ENCODE data around the gene PHACTR1. TPM values are rescaled to one million over a fixed set of nuclear protein-coding genes. Genes with fewer than 3 reads are reported as not detected.

The PHACTR1 gene
- total RNA-seq, 1 experiment from 2014 or later, result not detected

DNA sequence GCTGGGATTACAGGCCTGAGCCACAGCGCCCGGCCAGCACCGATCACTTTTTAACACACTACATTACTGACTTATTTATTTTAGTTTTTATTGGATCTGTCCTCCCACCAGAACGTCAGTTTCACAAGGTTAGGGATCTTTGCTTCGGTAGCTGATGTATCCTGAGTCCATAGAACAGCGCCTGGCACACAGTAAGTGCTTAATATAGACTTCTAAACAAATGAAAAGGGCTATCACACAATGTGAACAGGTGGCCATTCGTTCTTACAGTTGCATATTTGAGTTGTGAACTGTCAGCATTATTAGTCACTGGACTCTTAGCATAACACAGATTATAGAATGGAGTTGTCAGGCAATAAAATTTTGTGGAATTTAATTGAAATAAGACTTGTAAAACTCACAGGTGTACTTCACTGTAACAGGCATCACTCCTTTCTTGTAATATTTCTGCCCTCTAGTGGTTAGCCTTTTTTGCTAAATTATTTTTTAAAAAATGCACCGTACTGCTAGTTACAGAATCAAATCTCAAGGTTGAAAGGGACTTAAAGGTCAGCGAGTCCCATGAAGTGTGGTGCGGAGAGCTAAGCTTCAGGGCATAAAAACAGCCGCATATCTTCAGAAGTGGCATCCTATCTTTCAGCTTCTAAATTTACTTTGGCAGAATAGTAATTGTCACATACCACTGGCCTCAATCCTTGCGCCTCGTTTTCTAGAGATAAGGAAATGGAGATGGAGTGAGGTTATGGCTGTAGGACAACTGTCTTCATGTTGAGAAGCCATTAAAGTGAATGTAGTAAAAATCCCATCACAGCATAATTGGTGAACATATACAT, 615.2 kb downstream of the PHACTR1 start:
- H2AFZ ChIP-seq (ENCODE audit: low read length), result peak overlapping the region; percentile 32; the same call in 1 of the 2 replicates
- no peaks in the 10 kb centered on the region for H3K9me3 ChIP-seq (ENCODE audit: low read length)
- H3K4me1 ChIP-seq (ENCODE audit: insufficient read depth, low read length), result peaks cover 25% of the 10 kb centered on the region
- no peaks in the 10 kb centered on the region for H3K9me2 ChIP-seq (replicated peaks; ENCODE audit: low read length)
- H3F3A ChIP-seq (ENCODE audit: low read length, unreplicated experiment), result peaks cover 9% of the 10 kb centered on the region
- no peak overlapping the region for H3K4me3 ChIP-seq (ENCODE audit: low read length)
- no peaks in the 10 kb centered on the region for H3K27me3 ChIP-seq (ENCODE audit: low read length)
- peak; percentile 73 for DNase-seq
- peak; percentile 1; the same call in 1 of the 2 replicates for ATAC-seq
- H3K79me2 ChIP-seq (ENCODE audit: low read length), result peaks cover 10% of the 10 kb centered on the region
- no peak overlapping the region for H3K9ac ChIP-seq (ENCODE audit: low read length)
- H3K4me2 ChIP-seq (ENCODE audit: low read length), result peak overlapping the region; percentile 9; the same call in 1 of the 2 replicates
- no peak overlapping the region for H3K27ac ChIP-seq (ENCODE audit: low read length)
- no peaks in the 10 kb centered on the region for H4K20me1 ChIP-seq (ENCODE audit: low read length)
- ChIA-PET POLR2A (ENCODE audit: unreplicated experiment) (no interaction called here), CTCF (no interaction called here)
- BruUV-seq (replicated peaks), result no TSS peak
- TF ChIP-seq EZH2phosphoT487 (IDR thresholded peaks at IDR 0.05; ENCODE audit: borderline replicate concordance, low read length), result no peak
- TF ChIP-seq, protein P1, sequence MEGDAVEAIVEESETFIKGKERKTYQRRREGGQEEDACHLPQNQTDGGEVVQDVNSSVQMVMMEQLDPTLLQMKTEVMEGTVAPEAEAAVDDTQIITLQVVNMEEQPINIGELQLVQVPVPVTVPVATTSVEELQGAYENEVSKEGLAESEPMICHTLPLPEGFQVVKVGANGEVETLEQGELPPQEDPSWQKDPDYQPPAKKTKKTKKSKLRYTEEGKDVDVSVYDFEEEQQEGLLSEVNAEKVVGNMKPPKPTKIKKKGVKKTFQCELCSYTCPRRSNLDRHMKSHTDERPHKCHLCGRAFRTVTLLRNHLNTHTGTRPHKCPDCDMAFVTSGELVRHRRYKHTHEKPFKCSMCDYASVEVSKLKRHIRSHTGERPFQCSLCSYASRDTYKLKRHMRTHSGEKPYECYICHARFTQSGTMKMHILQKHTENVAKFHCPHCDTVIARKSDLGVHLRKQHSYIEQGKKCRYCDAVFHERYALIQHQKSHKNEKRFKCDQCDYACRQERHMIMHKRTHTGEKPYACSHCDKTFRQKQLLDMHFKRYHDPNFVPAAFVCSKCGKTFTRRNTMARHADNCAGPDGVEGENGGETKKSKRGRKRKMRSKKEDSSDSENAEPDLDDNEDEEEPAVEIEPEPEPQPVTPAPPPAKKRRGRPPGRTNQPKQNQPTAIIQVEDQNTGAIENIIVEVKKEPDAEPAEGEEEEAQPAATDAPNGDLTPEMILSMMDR (conservative IDR thresholded peaks at IDR 0.05; ENCODE audit: low read depth, low read length), result peak; percentile 80
- intact Hi-C loops (cut with micrococcal nuclease), result loop anchor here (1.0 to 10.0 kb wide), 6 partner anchors 136 to 693 kb away; partner anchors contain the start of genes GFOD1 and RANBP9
- no peaks in the 10 kb centered on the region for H3K36me3 ChIP-seq (ENCODE audit: low read depth, low read length)

DNA sequence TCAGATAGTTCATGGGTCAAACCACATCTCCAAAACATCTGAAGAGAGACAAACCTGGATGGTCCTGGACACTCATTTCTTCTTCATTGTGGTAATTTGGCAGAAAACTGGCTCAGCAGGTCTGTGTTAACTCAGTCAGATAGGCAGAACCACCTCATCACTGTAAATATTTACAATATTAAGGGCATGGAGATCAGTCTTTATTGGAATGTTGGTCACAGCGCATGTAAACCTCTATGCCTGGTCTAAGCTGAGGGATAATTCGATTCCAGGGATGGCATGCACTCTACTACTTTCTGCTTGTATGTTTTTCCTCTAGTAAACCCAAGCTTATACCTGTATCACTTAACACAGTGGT, 615.8 kb downstream of the PHACTR1 start:
- no peak overlapping the region for H3K4me3 ChIP-seq (ENCODE audit: low read length)
- no peaks in the 10 kb centered on the region for H3K9me3 ChIP-seq (ENCODE audit: low read length)
- no peaks in the 10 kb centered on the region for H4K20me1 ChIP-seq (ENCODE audit: low read length)
- H3F3A ChIP-seq (ENCODE audit: low read length, unreplicated experiment), result peaks cover 9% of the 10 kb centered on the region
- intact Hi-C loops (cut with micrococcal nuclease), result loop anchor here (1.0 to 10.0 kb wide), 3 partner anchors 206 to 421 kb away; partner anchors contain the start of gene RANBP9
- peaks cover 4% of the 10 kb centered on the region for H3K79me2 ChIP-seq (ENCODE audit: low read length)
- TF ChIP-seq, protein P1 (conservative IDR thresholded peaks at IDR 0.05; ENCODE audit: low read depth, low read length), result no peak
- TF ChIP-seq EZH2phosphoT487 (IDR thresholded peaks at IDR 0.05; ENCODE audit: borderline replicate concordance, low read length), result no peak
- no peak for TF ChIP-seq EZH2 (IDR thresholded peaks at IDR 0.05; ENCODE audit: low read length, unreplicated experiment)
- BruUV-seq (replicated peaks), result no TSS peak
- no peak overlapping the region for H2AFZ ChIP-seq (ENCODE audit: low read length)
- ChIA-PET POLR2A (ENCODE audit: unreplicated experiment) (interaction anchor here (0.5 kb wide), 1 partner anchor 63 kb away, joined by 3 read pairs; no protein-coding TSS in a partner anchor), CTCF (no interaction called here)
- DNase-seq, result peak; percentile 31
- H3K4me2 ChIP-seq (ENCODE audit: low read length), result no peak overlapping the region; the same call in 1 of the 2 replicates
- H3K4me1 ChIP-seq (ENCODE audit: insufficient read depth, low read length), result peaks cover 19% of the 10 kb centered on the region
- ATAC-seq, result no peak
- H3K9me2 ChIP-seq (replicated peaks; ENCODE audit: low read length), result no peaks in the 10 kb centered on the region
- no peaks in the 10 kb centered on the region for H3K27me3 ChIP-seq (ENCODE audit: low read length)
- H3K9ac ChIP-seq (ENCODE audit: low read length), result no peak overlapping the region
- no peak overlapping the region for H3K27ac ChIP-seq (ENCODE audit: low read length)
- H3K36me3 ChIP-seq (ENCODE audit: low read depth, low read length), result no peaks in the 10 kb centered on the region

DNA sequence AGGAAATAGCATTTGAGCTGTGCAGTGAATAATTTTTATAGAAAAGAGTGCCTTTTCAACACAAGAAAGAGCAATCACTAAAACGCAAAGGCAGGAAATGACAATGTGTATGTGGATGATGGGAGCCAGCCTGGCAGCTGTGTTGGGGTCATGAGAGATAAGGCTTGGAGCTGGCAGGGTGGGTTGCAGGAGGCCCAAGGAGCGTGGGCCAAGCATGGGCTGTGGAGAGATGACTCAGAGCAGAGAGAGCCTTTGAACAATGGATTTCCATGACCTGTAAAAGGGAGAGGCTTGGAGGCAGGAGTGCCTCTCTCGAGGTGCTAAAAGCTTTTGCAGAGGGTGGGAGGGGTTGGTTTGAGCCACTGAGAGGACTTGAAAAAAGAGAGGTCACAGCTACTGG, 618.4 kb downstream of the PHACTR1 start:
- Histone ChIP-seq H2AFZ (ENCODE audit: low read length) (no peak overlapping the region), H3F3A (ENCODE audit: low read length, unreplicated experiment) (no peaks in the 10 kb centered on the region), H3K4me1 (ENCODE audit: insufficient read depth, low read length) (peaks cover 9% of the 10 kb centered on the region), H3K9me3 (ENCODE audit: low read length) (no peaks in the 10 kb centered on the region), H3K4me3 (ENCODE audit: low read length) (no peak overlapping the region), H3K27me3 (ENCODE audit: low read length) (no peaks in the 10 kb centered on the region), H3K9me2 (replicated peaks; ENCODE audit: low read length) (no peaks in the 10 kb centered on the region), H3K36me3 (ENCODE audit: low read depth, low read length) (no peaks in the 10 kb centered on the region), H3K27ac (ENCODE audit: low read length) (no peak overlapping the region), H3K79me2 (ENCODE audit: low read length) (no peaks in the 10 kb centered on the region), H3K4me2 (ENCODE audit: low read length) (no peak overlapping the region), H4K20me1 (ENCODE audit: low read length) (no peaks in the 10 kb centered on the region), H3K9ac (ENCODE audit: low read length) (no peak overlapping the region)
- intact Hi-C loops (cut with micrococcal nuclease), result loop anchor here (10.0 kb wide), 1 partner anchor 380 kb away; the partner anchor contains the start of gene RANBP9
- ChIA-PET POLR2A (ENCODE audit: unreplicated experiment) (no interaction called here), CTCF (interaction anchor here (0.8 kb wide), 1 partner anchor 144 kb away, joined by 3 read pairs; no protein-coding TSS in a partner anchor)
- no peak for TF ChIP-seq EZH2 (IDR thresholded peaks at IDR 0.05; ENCODE audit: low read length, unreplicated experiment)
- no peak for TF ChIP-seq EZH2phosphoT487 (IDR thresholded peaks at IDR 0.05; ENCODE audit: borderline replicate concordance, low read length)
- TF ChIP-seq, protein P1 (conservative IDR thresholded peaks at IDR 0.05; ENCODE audit: low read depth, low read length), result no peak
- BruUV-seq (replicated peaks), result no TSS peak
- peak; percentile 55 for ATAC-seq
- DNase-seq, result peak; percentile 42

Data from PC-3 (cell line).